Neural progenitor cell (in vitro differentiated cells): ENCODE results near the gene ARHGAP15.

ENCODE experiments used
- EZH2 ChIP-seq: fragments of 200-600 bp; sonication (generic); IDR thresholded peaks from 2 replicates; pipeline ENCODE4 v1.6.1; 2017; ENCODE audit warnings: antibody characterized with exemption, mild to moderate bottlenecking, moderate library complexity
- EZH2phosphoT487 ChIP-seq: fragments of 200-600 bp; sonication (generic); IDR thresholded peaks from 2 replicates; pipeline ENCODE4 v1.6.1; 2017; ENCODE audit warnings: antibody characterized with exemption
- TF ChIP-seq, protein P1 (sequence below): fragments of 200-600 bp; sonication (generic); IDR thresholded peaks from 2 replicates; pipeline ENCODE4 v1.5.1; 2017; ENCODE audit warnings: antibody characterized with exemption, mild to moderate bottlenecking

- TF ChIP-seq, protein P1, sequence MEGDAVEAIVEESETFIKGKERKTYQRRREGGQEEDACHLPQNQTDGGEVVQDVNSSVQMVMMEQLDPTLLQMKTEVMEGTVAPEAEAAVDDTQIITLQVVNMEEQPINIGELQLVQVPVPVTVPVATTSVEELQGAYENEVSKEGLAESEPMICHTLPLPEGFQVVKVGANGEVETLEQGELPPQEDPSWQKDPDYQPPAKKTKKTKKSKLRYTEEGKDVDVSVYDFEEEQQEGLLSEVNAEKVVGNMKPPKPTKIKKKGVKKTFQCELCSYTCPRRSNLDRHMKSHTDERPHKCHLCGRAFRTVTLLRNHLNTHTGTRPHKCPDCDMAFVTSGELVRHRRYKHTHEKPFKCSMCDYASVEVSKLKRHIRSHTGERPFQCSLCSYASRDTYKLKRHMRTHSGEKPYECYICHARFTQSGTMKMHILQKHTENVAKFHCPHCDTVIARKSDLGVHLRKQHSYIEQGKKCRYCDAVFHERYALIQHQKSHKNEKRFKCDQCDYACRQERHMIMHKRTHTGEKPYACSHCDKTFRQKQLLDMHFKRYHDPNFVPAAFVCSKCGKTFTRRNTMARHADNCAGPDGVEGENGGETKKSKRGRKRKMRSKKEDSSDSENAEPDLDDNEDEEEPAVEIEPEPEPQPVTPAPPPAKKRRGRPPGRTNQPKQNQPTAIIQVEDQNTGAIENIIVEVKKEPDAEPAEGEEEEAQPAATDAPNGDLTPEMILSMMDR: no peak
- TF ChIP-seq EZH2: no peak
- no peak for TF ChIP-seq EZH2phosphoT487
These were observed 569.1 kb downstream of the ARHGAP15 start for GRCh38 chr2:143698352-143698751.
